CD8-positive, alpha-beta memory T cell (primary cell): Measurements from ENCODE around the gene TBX2. TPM values are rescaled to one million over a fixed set of nuclear protein-coding genes. Genes with fewer than 3 reads are reported as not detected.

ENCODE experiments used
- CTCF ChIA-PET: fragments of 350-600 bp; sonication (Branson Sonifier 250); formaldehyde crosslinking; loops from one replicate; lab custom pipeline; 2021; ENCODE audit warnings: antibody characterized with exemption; lab: Charles Lee
- POLR2A ChIA-PET: fragments of 350-600 bp; sonication (Branson Sonifier 250); formaldehyde crosslinking; loops from one replicate; lab custom pipeline; 2021; ENCODE audit warnings: antibody characterized with exemption; lab: Charles Lee
- DNase-seq, 5 donors: peaks; one replicate each; pipeline versions ENCODE4 v3.0.0 to v3.0.0-alpha.2; 2020 to 2022; ENCODE audit warnings: mixed read lengths in 1 of 5
- H3K27ac ChIP-seq: one replicate; pipeline ENCODE4 v1.7.0; 2013; ENCODE audit warnings: low read depth, mild to moderate bottlenecking, low read length, moderate library complexity
- H3K27me3 ChIP-seq: 2 replicates; pipeline ENCODE4 v1.7.0; 2013; ENCODE audit warnings: low read length, mild to moderate bottlenecking; ENCODE audit not compliant: insufficient read depth, poor library complexity, severe bottlenecking
- H3K36me3 ChIP-seq: 2 replicates; pipeline ENCODE4 v1.7.0; 2013; ENCODE audit warnings: mild to moderate bottlenecking, low read length, moderate library complexity; ENCODE audit not compliant: insufficient read depth
- H3K4me1 ChIP-seq: 2 replicates; pipeline ENCODE4 v1.7.0; 2013; ENCODE audit warnings: mild to moderate bottlenecking, low read length, moderate library complexity; ENCODE audit not compliant: insufficient read depth
- H3K4me3 ChIP-seq: 2 replicates; pipeline ENCODE4 v1.7.0; 2013; ENCODE audit warnings: mild to moderate bottlenecking, low read length
- H3K9me3 ChIP-seq: 2 replicates; pipeline ENCODE4 v1.7.0; 2013; ENCODE audit warnings: mild to moderate bottlenecking, low read length
- H3K27ac Mint-ChIP-seq, 8 donors: one replicate each; pipeline ENCODE4 v1.8.0; 2020 to 2021; ENCODE audit warnings: mixed read lengths in 8 of 8, mild to moderate bottlenecking in 6 of 8, inconsistent platforms in 3 of 8, moderate library complexity in 3 of 8
- H3K27me3 Mint-ChIP-seq, 2 donors: one replicate each; pipeline ENCODE4 v1.8.0; 2020 to 2021; ENCODE audit warnings: mixed read lengths in 2 of 2, mild to moderate bottlenecking in 1 of 2, moderate library complexity in 1 of 2
- H3K36me3 Mint-ChIP-seq, 3 donors: one replicate each; pipeline ENCODE4 v1.8.0; 2020 to 2021; ENCODE audit warnings: mixed read lengths in 3 of 3, inconsistent platforms in 1 of 3, mild to moderate bottlenecking in 1 of 3
- H3K4me1 Mint-ChIP-seq, 3 donors: one replicate each; pipeline ENCODE4 v1.8.0; 2020 to 2021; ENCODE audit warnings: mixed read lengths in 3 of 3, inconsistent platforms in 1 of 3, mild to moderate bottlenecking in 1 of 3
- H3K4me3 Mint-ChIP-seq, 7 donors: one replicate each; pipeline ENCODE4 v1.8.0; 2020 to 2021; ENCODE audit warnings: mixed read lengths in 7 of 7, mild to moderate bottlenecking in 6 of 7, moderate library complexity in 4 of 7, inconsistent platforms in 2 of 7
- H3K9me3 Mint-ChIP-seq, 5 donors: one replicate each; pipeline ENCODE4 v1.8.0; 2020 to 2022; ENCODE audit warnings: mixed read lengths in 5 of 5, mild to moderate bottlenecking in 3 of 5, moderate library complexity in 2 of 5, inconsistent platforms in 1 of 5
- polyA plus RNA-seq: library from polyadenylated mRNA; unstranded; fragments of 300-500 nt; fragmentation: Illumina TruSeq; gene quantifications from one replicate; pipeline ENCODE4 v1.2.3, GENCODE V29; 2021
- total RNA-seq, 2 experiments: library from RNA; stranded (reverse); gene quantifications; one replicate each; pipeline ENCODE4 v1.2.3, GENCODE V29; 2021

Gene TBX2
- total and polyA plus RNA-seq, 3 experiments from 2014 or later, result 0.11 to 0.13 TPM; not detected in 1

GRCh38 chr17:61412860-61413660, 13.4 kb downstream of the TBX2 start:
- H3K36me3 Mint-ChIP-seq, result no peaks in the 10 kb centered on the region
- peaks cover 21 to 30% of the 10 kb centered on the region in 2 donors for H3K27me3 Mint-ChIP-seq
- H3K27ac ChIP-seq, result no peak overlapping the region
- H3K4me3 Mint-ChIP-seq, result peak overlapping the region; percentile 69 to 87 (median 75)
- H3K9me3 ChIP-seq, result no peaks in the 10 kb centered on the region
- peaks cover 11% of the 10 kb centered on the region for H3K4me1 ChIP-seq
- no peaks in the 10 kb centered on the region for H3K36me3 ChIP-seq
- H3K27ac Mint-ChIP-seq, result no peak overlapping the region
- peaks cover 18 to 39% (median 20%) of the 10 kb centered on the region in 3 donors for H3K4me1 Mint-ChIP-seq
- peaks cover 25% of the 10 kb centered on the region for H3K27me3 ChIP-seq
- no peak for DNase-seq
- CTCF ChIA-PET, result interaction anchor here (0.6 to 2.3 kb wide), 10 partner anchors 8 to 727 kb away, joined by 3 to 9 read pairs (median 4); no protein-coding TSS in a partner anchor
- peak overlapping the region; percentile 61 for H3K4me3 ChIP-seq
- POLR2A ChIA-PET, result interaction anchor here (0.9 kb wide), 1 partner anchor 653 kb away, joined by 3 read pairs; no protein-coding TSS in a partner anchor
- H3K9me3 Mint-ChIP-seq, result peaks cover 0 to under 1% (median 0%) of the 10 kb centered on the region in 5 donors

GRCh38 chr17:61413661-61414126, 14.1 kb downstream of the TBX2 start:
- CTCF ChIA-PET, result interaction anchor here (1.8 to 2.3 kb wide), 2 partner anchors 13 to 19 kb away, joined by 5 to 9 read pairs; no protein-coding TSS in a partner anchor
- H3K4me1 ChIP-seq, result peaks cover 10% of the 10 kb centered on the region
- Mint-ChIP-seq H3K4me3 (peak overlapping the region in 6 of 7 donors; percentile 69 to 76 (median 72)), H3K36me3 (no peaks in the 10 kb centered on the region), H3K4me1 (peaks cover 14 to 34% (median 17%) of the 10 kb centered on the region in 3 donors), H3K9me3 (peaks cover 0 to 1% (median 0%) of the 10 kb centered on the region in 5 donors), H3K27me3 (peaks cover 17 to 27% of the 10 kb centered on the region in 2 donors), H3K27ac (no peak overlapping the region)
- H3K27ac ChIP-seq, result no peak overlapping the region
- no peaks in the 10 kb centered on the region for H3K9me3 ChIP-seq
- H3K27me3 ChIP-seq, result peaks cover 19% of the 10 kb centered on the region
- DNase-seq, result no peak
- POLR2A ChIA-PET, result no interaction called here
- H3K36me3 ChIP-seq, result no peaks in the 10 kb centered on the region
- no peak overlapping the region for H3K4me3 ChIP-seq

- no peak overlapping the region for H3K4me3 ChIP-seq
- peaks cover 5% of the 10 kb centered on the region for H3K4me1 ChIP-seq
- Mint-ChIP-seq H3K4me1 (peaks cover 12 to 28% (median 12%) of the 10 kb centered on the region in 3 donors), H3K9me3 (peaks cover 0 to 1% (median 0%) of the 10 kb centered on the region in 5 donors), H3K27ac (no peak overlapping the region), H3K36me3 (no peaks in the 10 kb centered on the region), H3K27me3 (peaks cover 16 to 26% of the 10 kb centered on the region in 2 donors), H3K4me3 (peak overlapping the region in 1 of 7 donors; percentile 75)
- DNase-seq, result no peak
- H3K36me3 ChIP-seq, result no peaks in the 10 kb centered on the region
- no peaks in the 10 kb centered on the region for H3K9me3 ChIP-seq
- ChIA-PET POLR2A (no interaction called here), CTCF (interaction anchor here (1.5 kb wide), 1 partner anchor 20 kb away, joined by 3 read pairs; no protein-coding TSS in a partner anchor)
- H3K27ac ChIP-seq, result no peak overlapping the region
- H3K27me3 ChIP-seq, result peaks cover 17% of the 10 kb centered on the region
Measured at GRCh38 chr17:61414141-61414935, 14.7 kb downstream of the TBX2 start.

GRCh38 chr17:61414936-61415251, 15.3 kb downstream of the TBX2 start:
- Histone ChIP-seq H3K9me3 (no peaks in the 10 kb centered on the region), H3K4me1 (peaks cover 5% of the 10 kb centered on the region), H3K27me3 (peaks cover 15% of the 10 kb centered on the region), H3K4me3 (no peak overlapping the region), H3K36me3 (no peaks in the 10 kb centered on the region), H3K27ac (no peak overlapping the region)
- Mint-ChIP-seq H3K36me3 (no peaks in the 10 kb centered on the region), H3K9me3 (peaks cover 0 to 1% (median 0%) of the 10 kb centered on the region in 5 donors), H3K4me1 (peaks cover 8 to 24% (median 11%) of the 10 kb centered on the region in 3 donors), H3K27me3 (peaks cover 15 to 28% of the 10 kb centered on the region in 2 donors), H3K4me3 (peak overlapping the region in 1 of 7 donors; percentile 65), H3K27ac (no peak overlapping the region)
- DNase-seq, result no peak
- CTCF ChIA-PET, result interaction anchor here (1.5 kb wide), 1 partner anchor 20 kb away, joined by 3 read pairs; no protein-coding TSS in a partner anchor
- POLR2A ChIA-PET, result no interaction called here

- Histone ChIP-seq H3K27me3 (peaks cover 8% of the 10 kb centered on the region), H3K36me3 (no peaks in the 10 kb centered on the region), H3K4me1 (peaks cover under 1% of the 10 kb centered on the region), H3K27ac (no peak overlapping the region), H3K4me3 (no peak overlapping the region), H3K9me3 (no peaks in the 10 kb centered on the region)
- Mint-ChIP-seq H3K36me3 (no peaks in the 10 kb centered on the region), H3K4me3 (peak overlapping the region in 1 of 7 donors; percentile 65), H3K4me1 (peaks cover 1 to 17% (median 5%) of the 10 kb centered on the region in 3 donors), H3K9me3 (peaks cover 0 to 1% (median 0%) of the 10 kb centered on the region in 5 donors), H3K27ac (no peak overlapping the region), H3K27me3 (peaks cover 13 to 27% of the 10 kb centered on the region in 2 donors)
- no peak for DNase-seq
- ChIA-PET CTCF (interaction anchor here (1.0 to 1.5 kb wide), 2 partner anchors 21 kb away, joined by 3 read pairs; no protein-coding TSS in a partner anchor), POLR2A (no interaction called here)
Measured at GRCh38 chr17:61415374-61416210, 15.9 kb downstream of the TBX2 start.

- no peaks in the 10 kb centered on the region for H3K9me3 ChIP-seq
- POLR2A ChIA-PET, result no interaction called here
- H3K4me1 ChIP-seq, result no peaks in the 10 kb centered on the region
- H3K27me3 Mint-ChIP-seq, result peaks cover 11 to 32% of the 10 kb centered on the region in 2 donors
- H3K4me3 Mint-ChIP-seq, result no peak overlapping the region
- no peaks in the 10 kb centered on the region for H3K36me3 ChIP-seq
- H3K9me3 Mint-ChIP-seq, result peaks cover 0 to 1% (median 0%) of the 10 kb centered on the region in 5 donors
- no peaks in the 10 kb centered on the region for H3K36me3 Mint-ChIP-seq
- H3K4me1 Mint-ChIP-seq, result peaks cover 0 to 15% (median 3%) of the 10 kb centered on the region in 3 donors
- no peak overlapping the region for H3K4me3 ChIP-seq
- CTCF ChIA-PET, result interaction anchor here (1.0 to 1.5 kb wide), 2 partner anchors 20 to 22 kb away, joined by 3 read pairs; no protein-coding TSS in a partner anchor
- H3K27ac Mint-ChIP-seq, result no peak overlapping the region
- peaks cover 6% of the 10 kb centered on the region for H3K27me3 ChIP-seq
- no peak for DNase-seq
- H3K27ac ChIP-seq, result no peak overlapping the region
Measured at GRCh38 chr17:61416211-61416539, 16.5 kb downstream of the TBX2 start.
